ENCODE data around the gene KCTD13.

DNA sequence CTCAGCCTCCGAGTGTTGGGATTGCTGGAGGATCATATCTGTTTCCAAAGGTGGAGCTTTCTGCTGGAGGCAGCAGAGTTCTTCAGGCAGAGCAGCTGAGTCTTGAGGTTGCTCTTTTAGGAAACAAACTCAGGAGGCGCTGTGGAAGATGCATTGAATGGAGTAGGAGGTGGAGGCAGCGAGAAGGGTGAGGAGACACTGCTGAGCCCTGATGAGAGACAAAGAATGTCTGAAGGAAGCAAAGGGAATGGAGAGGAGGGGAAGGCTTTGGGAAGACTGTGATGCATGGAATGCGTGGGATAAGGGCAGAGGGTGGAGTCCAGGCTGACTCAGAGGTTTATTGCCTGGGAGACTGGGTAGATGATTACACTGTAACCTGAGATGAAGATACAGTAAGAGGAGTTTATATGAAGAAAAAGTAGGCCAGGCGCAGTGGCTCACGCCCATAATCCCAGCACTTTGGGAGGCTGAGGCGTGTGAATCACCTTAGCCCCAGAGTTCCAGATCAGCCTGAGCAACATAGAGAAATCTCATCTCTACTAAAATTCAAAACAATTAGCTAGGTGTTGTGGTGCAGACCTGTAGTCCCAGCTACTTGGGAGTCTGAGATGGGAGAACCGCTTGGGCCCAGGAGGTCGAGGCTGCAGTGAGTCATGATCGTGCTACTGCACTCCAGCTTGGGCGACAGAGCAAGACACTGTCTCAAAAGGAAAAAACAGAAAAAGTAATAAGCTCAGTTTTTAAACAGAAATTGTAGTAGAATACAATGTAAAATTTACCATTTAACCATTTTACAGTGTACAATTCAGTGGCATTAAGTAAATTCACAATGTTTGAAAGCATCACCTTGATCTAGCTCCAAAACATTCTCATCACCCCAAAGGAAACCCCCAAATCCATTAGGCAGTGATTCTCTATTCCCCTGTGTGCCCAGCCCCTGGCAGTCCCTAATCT lies 18.1 kb upstream of the KCTD13 start:
- TF ChIP-seq, protein P1, sequence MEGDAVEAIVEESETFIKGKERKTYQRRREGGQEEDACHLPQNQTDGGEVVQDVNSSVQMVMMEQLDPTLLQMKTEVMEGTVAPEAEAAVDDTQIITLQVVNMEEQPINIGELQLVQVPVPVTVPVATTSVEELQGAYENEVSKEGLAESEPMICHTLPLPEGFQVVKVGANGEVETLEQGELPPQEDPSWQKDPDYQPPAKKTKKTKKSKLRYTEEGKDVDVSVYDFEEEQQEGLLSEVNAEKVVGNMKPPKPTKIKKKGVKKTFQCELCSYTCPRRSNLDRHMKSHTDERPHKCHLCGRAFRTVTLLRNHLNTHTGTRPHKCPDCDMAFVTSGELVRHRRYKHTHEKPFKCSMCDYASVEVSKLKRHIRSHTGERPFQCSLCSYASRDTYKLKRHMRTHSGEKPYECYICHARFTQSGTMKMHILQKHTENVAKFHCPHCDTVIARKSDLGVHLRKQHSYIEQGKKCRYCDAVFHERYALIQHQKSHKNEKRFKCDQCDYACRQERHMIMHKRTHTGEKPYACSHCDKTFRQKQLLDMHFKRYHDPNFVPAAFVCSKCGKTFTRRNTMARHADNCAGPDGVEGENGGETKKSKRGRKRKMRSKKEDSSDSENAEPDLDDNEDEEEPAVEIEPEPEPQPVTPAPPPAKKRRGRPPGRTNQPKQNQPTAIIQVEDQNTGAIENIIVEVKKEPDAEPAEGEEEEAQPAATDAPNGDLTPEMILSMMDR (IDR thresholded peaks at IDR 0.05): no peak
- no peak for TF ChIP-seq POLR2A (IDR thresholded peaks at IDR 0.05)
